NCI-H2196 (cell line): ENCODE data around the gene BPGM.

Experiments
- DNase-seq: peaks from one replicate; lab custom pipeline; 2025; ENCODE audit not compliant: unreplicated experiment; lab: John Stamatoyannopoulos, UW

Gene BPGM

DNA sequence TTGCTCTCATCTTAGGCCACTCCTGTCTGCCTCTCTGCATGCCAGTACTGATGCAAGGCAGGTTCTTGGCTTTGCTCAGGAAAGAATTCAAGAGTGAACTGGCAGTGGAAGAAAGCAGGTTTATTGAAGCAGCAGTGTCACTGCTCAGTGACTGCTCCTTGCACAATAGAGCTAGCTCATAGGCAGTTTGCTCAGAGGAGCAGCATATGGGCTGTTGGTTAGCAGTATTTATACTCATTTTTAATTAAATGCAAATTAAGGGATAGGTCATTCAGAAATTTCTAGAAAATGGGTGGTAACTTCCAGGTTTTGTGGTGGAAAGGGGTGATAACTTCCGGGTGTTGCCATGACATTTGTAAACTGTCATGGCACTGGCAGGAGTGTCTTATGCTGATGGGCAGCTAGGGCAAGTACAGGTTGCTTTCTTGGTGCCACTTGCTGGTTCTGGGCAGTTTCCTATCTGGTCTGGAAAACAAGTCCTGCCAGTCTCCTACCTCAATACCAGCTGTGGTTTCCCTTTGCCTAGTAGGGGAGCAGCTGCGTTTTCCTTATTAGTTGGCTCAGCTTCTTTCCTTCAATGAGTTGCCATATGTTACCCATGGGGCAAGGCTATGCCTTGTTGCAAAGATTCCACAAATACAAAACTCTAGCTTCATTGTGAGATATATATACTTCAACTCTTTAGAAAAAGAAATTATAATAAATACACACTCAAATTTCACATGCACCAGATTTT, 68.0 kb downstream of the BPGM start:
- no peak for DNase-seq

DNA sequence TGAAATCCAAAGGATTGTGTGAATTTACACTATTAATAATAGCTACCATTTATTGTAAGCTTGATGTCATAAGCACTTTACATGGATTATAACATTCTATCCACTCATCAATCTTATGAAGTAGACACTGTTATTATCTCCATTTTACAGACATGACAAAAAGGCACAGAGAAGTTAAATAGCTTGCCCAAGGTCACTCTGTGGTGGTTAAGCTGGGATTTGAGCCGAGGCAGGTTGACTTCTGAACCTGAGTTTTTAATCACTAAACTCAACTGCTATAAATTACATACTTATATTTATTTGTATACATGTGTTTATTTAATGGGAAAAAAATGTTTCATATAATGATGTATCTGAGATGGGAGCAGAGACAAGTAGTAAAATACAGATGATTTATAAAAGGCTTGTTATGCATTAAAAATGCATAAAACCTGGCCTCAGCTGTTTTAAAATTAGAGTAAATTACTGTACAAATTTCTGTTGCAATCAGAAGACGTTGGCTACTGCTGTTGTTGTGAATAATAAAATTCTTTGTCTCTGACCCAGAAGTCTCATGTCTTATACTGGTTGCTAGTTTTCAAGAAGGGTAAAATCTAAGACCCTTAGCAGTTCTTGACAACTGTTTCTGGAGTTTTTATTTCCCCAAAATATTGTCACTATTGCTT, 71.7 kb downstream of the BPGM start:
- DNase-seq, result no peak

DNA sequence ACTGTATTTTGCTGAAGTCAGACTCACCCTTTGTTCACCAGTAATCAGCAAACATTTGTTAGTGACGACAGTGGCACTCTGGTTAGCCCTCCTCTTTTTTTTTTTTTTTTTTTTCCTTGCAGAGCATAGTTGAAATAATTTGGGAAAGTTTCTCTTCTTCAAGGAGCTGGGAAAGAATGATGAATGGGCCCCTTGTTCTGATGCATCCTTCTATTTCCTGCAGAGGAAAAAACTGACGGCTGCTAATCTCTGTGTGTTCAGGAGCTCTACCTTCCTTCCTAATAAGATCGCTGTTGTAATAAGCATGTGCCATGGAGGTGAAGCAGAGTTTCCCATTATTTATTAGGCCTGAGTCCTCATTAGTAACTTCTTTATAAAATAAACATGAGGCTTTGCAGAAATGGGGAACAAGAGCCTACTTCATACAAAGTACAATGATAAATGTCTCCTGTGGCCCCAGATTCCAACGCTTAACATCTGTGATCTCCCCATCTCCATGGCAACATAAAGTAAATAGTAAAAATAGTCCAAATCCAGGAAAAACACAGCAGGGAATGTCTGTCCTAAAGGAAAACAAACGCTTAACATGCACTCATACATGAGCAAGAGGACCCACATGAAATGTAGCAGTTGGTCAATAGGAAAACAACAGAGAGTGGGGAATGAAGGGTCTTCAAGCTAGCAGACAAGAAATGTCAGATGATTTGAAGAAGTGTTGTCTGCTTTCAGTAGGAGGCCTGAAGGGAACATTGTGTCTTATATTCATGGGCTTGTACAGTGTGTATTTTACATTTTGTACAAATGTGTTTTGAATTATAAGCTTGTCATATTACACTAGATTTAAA, 73.7 kb downstream of the BPGM start:
- DNase-seq, result no peak

DNA sequence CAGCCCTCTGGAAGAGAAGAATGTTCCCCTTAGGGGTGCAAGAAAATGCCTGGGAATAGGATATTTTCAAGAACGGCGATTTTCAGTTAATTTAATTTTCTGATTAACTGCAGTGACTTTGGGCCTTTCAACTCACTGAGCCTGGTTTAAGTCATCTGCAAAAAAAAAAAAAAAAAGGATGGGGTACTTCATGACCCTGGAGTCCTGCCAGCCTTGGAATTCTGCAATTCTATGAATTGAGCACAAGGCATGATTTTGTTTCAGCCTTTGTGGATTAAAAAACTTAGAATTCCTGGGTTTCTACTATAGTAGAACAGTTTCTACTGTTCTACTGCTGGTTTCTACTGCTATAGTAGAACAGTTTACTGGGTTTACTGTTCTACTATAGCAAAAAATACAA, 74.5 kb downstream of the BPGM start:
- DNase-seq, result no peak

DNA sequence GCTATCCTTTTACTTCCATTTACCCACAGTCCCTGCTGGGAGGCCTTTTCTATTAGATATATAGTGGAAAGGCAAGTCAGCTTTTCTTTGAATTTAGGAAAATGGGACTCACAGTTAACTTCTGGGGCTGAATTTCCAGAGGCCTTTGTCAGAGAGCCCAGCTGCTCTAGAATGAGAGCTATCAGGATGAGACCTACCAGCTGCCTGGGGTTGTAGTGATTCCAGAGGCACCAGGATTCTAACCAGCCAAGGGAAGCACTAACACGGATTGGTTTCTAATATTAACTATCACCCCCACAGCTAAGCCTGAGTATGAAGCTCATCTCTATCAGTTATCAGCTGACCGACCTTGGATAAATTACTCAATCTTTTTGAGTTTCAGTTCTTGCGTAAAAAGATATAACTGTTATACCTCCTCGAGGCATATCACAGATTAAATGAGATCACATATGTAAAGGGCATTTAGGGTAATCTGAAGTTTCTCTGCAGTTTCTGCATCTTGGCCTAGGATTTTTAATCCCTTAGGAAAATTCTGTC, 76.2 kb downstream of the BPGM start:
- no peak for DNase-seq

DNA sequence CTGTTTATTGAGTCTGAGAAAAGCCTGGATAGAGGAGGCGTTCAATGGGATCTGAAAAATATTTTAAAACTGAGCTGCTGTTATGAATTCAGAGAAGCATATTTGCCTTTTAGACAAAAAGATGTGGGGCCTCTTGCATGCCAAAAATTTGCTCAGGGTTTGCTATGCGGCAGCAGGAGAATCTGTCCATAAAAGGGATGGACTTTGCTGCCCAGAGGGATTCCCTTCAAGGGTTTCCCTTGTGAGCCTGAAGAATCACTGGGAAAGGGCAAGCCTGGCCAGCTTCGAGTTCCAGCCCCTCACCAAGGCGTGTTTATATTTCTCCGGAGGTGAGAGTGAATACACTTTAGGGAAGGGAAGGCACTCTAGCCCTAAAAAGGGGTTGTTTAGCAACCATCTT, 77.2 kb downstream of the BPGM start:
- no peak for DNase-seq

DNA sequence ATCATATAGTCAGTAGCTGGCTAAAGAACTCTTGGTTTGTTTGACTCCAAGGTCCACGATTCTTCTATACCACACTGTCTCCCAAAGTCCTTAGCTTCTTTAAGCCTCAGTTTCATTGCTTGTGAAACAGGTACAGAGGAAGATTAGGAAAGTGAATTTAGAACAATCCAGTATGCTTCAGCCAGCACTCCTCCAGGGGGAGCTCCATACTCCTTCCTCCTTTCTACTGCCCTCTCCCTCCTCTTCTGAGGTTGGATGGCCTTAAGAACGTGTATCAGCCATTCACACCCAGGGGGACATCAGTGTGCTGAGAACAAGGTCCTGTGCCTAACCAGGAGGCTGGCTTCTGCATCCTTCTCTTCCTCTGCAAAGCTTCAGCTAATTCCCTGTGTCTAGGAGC, 78.0 kb downstream of the BPGM start:
- no peak for DNase-seq

DNA sequence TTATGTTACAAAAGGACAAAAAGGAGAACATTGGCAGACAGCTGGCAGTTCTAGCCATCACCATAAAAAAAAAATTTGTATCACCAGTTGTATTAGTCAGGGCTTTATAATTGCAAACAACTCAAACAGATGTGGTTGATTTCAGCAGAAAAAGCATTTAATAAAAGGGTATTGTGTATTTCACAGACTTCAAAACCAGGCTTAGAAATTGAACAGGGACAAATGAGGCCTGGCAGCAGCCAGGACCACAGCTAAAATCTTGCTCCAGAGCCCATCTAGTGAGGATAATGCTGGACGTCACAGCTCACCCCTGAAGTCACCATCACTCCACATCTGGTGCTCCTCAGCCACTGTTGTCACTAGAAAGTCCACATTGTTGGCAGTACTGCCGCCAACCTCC, 79.9 kb downstream of the BPGM start:
- DNase-seq, result no peak

DNA sequence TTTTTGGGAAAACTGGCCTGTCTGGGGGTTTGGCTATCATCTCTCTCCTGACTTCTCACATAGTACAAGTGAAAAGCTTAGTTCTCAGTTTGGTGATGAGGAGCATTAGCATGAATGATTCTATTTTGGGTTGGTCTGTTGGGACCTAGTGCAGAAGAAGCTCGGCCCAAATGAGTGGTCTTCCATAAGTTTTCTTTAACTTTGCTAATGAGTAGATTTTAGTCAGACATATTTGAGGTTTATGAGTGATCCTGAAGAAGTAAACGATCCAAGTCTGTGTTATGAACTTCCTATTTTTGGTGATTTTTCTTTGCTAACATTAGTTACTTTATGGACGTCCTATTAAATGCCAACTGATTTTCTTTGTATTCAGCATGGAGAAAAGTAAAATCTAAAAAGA, 81.1 kb downstream of the BPGM start:
- no peak for DNase-seq
